Limb (tissue), 2 donors: ENCODE data around the gene GRAMD2A.
A peak's percentile ranks its signal among the peaks of the same experiment; 100 is the strongest.

Source experiments
- DNase-seq, 2 donors: peaks; one replicate each; pipeline ENCODE4 v3.0.0-alpha.2; 2016; ENCODE audit errors: extremely low spot score in 2 of 2

The GRAMD2A gene

DNA sequence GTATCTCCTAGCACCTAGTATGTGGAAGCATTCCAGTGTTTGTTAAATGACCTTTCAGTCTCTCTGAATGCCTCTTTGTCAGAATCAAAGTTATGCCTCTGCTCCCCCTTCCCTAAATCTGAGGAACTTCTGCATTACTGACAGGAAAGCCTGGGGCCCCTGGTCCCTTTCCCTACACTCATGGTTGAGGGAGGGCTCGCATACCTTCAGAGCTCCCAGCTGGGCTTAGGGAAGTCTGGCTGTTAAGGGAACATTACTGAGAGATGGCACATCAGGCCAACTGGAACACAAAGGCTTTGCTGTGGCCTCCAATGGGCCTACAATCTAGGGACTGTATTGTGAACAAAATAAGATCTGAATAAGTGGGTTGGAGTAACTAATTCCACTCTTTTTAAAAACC lies 23.1 kb upstream of the GRAMD2A start:
- DNase-seq: no peak

DNA sequence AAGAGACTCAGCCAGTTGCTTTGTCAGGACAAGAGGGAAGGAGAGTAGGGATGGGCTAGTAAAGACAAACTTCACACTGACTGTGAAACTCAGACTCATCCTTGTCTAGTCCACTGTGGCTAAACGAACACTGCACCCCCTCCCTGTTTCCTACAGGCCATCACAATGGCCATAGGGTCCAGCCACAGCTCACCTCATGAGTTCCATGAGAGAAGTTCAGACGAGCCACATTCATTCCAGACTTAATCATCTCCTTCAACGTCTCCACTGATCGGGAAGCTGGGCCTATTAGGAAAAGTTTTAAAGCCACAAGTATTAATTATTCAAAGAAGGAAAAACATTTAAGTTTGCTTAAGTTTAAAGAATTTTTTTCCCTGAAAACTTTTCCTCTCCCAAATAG lies 19.6 kb upstream of the GRAMD2A start:
- no peak for DNase-seq

DNA sequence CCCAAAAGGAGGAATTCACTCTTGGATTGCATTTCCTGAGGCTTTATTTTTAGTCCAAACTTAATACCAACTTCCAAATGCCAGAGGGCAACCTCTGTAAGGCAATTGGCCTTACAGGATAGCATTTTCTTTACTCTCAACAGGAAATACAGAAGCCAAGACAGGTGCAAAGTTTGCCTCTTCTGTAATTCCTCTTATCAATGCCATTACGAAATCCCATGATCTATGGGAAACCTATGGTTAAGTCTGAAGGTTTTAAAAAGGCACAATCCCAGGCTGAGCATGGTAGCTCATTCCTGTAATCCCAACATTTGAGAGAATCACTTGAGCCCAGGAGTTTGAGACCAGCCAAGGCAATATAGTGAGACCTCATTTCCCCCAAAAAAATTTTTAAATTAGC lies 18.5 kb upstream of the GRAMD2A start:
- no peak for DNase-seq

DNA sequence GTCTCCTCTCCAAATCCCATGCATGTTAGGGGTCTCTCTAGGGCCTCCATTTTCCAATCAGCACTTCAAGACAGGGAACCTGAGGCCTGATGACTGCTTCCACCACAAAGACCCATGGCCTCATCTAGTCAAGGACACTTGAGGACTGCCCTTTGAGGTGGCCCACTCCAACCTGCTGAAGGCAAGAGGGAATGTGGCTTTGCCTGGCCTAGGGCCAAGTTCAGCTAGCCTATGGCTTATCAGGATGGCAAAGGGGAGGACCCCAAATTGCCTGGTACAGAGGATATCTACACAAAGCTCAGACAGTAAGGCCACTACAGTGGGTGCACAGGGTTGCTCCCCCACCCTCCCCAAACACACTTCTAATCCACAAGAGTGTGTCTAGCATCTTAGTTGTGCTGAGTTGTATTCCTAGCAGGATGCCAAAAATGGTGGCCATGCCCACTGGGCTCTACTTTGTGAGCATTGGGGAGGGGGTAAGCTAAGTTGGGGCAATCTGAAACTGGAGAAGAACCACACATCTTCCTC lies 10.0 kb upstream of the GRAMD2A start:
- no peak for DNase-seq

DNA sequence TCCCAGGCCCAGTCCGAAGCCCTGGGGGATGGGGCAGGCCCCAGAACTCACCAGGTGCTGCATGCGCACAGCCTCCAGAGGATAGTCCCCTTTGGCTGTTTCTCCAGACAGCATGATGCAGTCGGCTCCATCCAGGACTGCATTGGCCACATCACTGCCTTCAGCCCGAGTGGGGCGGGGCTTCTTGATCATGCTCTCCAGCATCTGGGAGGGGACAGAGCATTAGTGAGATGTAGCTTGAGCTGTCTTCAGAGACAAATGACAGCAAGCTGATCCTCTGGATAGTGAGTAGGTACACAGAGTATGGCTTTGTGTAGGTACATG lies 9.1 kb upstream of the GRAMD2A start:
- no peak for DNase-seq

DNA sequence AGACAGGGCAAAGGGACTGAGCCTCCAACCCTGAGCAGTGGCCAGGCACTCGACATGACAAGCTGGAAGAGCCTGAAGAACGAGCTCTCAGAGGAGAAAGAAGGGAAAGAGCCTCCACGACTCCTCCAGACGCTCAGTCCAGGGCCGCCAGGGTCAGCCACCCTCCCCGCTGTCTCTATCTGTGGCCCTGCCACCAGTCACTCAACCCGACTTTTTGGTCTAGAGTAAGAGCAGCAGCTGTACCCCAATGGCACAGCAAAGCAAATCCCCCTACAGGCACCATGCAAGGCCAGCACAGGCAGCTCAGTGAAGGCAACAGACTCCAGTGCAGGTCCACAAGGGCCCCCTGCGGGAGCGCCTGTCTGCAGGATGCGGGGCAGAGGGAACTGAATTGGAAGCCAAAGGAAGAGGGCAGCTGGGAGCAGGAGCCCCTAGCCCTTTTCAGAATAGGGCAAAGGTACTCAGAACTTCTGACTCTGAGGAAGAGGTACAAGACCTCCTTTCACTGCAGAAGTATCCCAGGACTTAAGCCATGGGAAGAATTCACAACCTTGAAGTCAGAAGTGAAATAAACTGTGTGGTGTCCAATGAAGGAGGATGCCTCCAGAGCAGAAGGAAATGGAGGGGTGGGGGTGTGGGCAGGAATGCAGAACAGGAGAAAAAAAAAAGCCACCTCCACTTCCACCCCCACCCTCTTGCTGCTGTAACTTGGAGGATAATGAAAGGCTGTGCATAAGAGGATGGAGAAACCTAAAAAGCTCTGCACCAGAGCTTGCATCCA lies 8.5 kb upstream of the GRAMD2A start:
- no peak for DNase-seq

DNA sequence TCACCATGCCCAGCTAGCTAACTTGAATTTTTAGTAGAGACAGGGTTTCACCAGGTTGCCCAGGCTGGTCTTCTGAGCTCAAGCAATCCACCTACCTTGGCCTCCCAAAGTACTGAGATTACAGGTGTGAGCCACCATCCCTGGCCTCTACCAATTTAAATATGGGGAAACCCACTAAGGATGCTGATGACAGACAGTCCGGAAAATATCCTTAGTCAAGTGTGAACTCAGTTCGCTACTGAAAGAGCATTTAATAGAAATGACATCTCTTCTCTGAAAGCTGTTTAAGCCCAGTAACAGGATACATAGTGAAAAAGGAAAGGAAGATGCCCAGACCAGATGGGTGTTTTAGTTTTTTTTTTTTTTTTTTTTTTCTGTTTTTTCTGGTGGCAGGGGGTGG lies 7.7 kb upstream of the GRAMD2A start:
- no peak for DNase-seq

DNA sequence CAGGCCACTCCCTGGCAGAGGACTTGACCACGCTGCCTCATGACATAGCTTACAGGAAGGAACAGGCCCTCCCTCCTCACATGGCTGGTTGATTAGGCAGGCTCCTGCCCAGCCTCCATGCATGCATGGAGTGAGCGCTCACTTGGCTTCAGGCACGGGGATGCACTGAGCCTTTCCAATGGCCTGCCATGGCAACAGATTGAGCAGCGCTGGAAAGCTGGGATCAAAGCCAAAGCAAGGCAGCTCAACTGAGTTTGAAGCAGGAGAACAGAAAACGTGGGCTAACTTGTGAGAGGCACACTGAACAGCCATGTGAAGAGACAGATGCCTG lies 5.9 kb upstream of the GRAMD2A start:
- peak in 1 of 2 donors; percentile 46 for DNase-seq

DNA sequence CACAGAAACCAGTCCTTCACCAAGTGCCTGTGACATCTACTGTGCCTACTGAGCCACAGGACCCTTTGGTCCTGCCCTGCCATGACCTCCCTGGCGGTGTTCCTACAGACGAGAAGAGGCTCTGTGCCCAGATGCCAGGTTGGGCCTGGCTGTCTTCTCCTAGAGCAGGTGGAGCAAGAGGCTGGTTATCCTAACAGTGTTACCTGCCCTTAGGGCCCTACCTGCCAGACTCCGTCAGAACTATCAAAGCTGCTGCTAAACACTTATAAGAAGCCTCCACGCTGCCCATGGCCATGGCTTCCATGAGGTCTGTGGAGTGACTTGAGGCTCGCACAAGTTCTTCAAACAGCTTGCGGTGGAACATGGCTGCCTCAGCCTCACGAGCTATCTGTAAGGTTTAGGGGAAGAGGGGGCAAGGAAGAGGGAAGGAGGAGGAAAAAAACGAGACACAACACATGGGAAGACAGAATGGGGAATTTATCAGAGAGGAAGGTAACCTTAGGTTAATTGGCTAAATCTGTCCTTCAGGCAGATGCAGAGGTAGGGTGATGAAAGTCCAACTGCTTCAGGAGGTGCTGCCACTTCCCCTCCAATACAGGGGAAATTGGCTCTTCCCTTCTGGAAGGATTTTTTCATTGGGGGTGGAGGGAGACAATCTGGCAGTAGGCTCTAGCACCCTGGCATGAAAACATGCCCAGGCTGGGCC lies 5.4 kb upstream of the GRAMD2A start:
- DNase-seq: no peak

DNA sequence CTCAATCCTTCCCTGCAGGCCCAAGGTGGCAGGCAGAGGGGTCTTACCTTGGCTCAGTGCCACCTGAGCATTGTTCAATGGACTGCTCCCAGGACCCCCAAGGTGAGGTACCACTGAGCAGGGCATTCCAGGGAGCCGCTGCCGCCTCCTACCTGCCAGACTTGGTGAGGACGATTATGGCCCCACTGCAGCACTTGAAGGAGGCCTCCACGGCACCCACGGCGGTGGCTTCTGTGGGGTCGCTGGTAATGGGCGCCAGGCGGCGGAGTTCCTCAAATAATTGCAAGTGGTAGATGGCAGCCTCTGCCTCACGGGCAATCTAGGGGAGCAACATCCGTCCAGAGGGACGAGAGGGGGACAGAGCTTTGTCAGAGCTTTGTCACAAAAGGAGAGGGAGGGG lies 4.7 kb upstream of the GRAMD2A start:
- no peak for DNase-seq

DNA sequence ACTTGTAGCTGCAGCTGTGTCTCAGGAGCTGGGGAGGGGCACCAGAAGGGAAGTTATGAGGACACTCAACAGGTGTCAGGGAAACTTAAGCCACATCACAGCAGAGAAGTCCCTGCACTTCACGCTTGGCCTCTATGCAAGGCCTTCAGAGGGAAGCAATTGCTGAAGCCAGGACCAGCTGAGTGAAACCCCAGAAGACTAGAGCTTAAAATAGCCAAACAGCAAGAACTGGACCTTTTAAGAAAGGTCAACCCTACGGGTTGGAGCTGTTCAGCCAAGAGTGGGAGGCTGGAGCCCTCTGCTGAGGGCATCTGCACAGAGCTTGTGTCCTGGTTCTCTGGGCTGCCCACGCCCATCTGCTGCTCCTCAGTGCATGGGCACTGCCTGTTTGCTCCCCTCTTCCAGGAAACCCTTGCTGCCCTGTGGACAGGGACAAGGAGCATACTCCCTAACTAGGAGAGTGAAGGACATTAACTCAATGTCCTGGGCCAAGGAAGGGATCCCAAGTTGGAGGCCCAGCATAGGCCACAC lies 3.9 kb upstream of the GRAMD2A start:
- DNase-seq: peak in 1 of 2 donors; percentile 19

DNA sequence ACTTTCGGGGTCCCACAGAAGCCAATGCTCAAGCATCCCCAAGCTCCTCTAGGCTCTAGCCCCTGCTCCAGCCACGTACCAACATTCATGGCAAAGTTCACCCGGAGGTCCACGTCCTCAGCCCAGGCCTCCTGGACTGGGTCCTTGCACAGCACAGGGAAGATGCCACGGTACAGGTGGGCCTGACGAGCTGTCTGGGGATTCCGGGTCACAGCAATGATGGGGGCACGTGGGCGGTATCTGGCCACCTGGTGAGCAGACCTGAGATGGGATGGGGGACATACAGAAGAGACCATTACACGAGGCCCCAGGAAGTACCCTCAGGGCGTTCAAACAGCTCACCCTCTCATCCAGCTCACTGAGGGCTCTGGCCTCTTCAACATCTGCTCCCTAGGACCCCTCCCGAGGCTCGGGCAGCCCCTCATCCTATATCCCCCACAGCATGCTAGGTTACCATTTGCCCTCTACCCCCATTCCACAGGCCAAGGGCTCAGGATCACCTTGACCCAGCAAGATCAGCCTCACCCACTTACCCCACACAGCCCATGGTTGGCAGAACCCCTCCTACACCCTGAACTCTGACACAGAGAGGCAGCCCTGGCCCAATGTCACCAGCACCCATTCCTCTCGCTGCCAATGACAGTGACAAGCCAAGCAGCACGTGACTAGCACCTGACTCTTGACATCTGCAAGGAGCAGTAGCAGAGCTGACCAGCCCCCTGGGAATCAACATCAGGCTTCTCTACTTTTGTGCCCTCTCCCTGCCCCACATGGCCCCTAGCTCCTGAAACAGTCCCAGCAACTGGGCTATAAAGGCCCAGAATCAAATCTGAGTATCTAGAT lies 3.0 kb upstream of the GRAMD2A start:
- no peak for DNase-seq

DNA sequence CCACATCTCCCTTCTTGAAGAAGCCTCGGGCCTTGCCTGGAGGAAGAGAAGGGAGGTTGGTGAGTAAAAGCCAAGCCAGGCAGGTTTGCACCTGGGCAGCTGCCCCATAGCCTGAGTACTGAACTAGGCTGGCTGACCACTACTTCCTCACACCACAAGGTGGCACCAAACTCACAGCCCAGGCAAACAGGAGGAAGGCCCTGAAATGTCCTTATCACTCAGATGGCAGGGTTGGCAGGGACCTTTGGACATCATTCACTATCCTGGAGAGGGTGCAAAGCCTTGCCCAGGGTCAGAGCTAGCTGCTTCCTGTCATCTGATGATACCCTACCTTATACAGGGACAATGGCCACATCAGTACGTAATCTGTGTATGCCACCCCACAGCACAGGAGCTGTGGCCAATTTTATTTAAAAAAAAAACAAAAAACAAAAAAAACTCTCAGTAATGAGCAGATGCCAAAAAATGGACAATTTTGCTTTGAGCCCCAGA lies 2.2 kb upstream of the GRAMD2A start:
- DNase-seq: peak; percentile 72 to 81

DNA sequence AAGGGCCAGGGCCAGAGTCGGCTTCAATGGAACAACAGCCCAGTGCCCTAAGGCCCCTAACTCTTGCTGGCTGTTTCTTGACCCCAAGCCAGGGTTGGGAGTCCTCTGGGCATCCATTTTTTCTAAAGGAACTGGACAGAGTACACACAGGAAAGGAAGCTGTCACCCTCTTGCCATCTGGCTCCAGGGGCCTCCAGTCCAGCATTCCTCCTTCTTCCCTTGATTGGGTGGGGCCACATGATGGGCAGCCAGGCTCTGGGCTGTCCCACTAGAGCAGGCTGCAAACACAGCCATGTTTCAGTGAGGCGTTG lies 1.6 kb upstream of the GRAMD2A start:
- DNase-seq: no peak

DNA sequence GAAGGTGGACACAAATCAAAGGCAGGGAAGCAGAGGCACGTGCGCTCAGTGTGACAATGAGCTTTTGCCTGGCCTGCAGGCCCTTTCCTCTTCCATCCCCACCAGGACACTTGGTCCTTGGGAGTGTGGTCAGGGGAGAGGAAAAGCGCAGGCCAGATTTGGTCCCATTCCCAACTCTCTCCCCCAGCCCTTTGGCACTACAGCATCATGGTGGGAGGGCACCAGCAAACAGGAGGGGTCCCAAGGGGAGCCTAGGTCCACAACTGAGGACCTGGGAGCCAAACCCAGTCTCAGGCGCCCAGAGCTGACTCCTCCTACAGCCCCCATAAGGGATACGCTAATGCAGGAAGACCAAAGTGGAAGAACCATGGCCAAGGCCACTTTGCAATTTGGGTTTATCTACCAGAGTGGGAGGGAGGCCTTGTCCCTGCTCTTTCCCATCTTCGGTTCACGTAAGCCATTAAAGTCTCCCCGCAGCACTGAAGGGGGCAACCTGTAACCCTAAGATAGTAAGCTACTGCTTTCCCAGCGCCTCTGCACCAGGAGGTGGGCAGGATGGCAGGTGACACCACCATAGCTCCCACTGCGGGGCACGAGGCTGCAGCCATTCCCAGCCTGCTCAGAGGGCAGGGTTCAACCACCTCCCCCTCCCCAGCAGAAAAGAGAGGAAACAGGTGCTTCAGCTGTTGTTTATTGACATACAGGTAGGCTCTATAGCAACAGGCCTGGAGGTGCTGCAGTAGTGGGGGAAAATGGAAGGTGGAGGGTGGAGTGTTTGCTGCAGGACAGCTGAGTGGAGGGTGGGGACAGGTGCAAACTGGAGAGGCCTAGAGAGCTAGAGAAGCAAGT lies 993 bp upstream of the GRAMD2A start:
- DNase-seq: no peak

DNA sequence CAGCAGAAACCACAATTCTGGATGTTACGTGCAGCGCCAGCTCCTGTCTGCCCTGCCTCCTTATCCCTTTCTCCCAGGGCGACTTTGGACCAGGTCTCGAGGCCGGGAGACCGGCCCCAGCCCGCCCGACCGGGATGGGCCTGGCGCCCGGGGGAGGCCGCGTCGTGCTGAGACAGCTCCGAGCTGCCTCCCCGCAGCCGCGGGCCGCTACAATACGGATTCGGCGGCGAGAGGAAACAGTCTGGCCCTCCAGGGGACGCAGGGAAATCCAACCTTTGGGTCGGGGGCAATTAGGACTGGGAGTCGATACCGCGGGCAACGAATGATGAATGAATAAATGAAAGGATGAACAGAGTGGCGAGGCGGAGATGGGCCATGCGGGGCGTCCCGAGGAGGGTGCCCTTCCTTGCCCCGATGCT lies 537 bp downstream of the GRAMD2A start:
- DNase-seq: no peak

DNA sequence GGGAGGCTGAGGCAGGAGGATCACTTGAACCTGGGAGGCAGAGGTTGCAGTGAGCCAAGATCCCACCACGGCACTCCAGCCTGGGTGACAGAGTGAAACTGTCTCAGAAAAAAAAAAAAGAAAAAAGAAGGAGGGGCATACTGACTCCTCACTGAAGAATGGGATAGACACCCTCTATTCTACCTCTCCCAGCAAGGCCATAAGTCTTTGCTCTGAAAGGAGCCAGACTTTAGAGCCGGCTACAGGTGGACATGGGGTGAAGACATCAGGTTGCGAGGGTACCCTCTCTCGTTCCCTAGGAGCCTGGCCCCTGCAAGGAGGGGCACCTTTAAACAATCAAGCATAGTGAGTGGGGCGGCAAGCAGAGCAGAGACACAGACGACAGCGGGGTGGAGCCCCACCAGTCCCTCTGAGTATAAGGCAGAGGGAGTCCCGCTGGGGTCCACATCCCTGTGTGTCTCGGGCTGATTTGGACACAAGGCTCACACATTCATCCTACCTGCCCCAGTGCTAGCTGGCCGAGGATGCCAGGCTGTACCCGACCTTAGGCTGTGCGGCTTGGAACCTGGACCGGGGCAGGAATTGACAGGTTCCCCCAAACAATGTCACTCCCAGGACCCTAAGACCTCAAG lies 1.1 kb downstream of the GRAMD2A start:
- DNase-seq: no peak

DNA sequence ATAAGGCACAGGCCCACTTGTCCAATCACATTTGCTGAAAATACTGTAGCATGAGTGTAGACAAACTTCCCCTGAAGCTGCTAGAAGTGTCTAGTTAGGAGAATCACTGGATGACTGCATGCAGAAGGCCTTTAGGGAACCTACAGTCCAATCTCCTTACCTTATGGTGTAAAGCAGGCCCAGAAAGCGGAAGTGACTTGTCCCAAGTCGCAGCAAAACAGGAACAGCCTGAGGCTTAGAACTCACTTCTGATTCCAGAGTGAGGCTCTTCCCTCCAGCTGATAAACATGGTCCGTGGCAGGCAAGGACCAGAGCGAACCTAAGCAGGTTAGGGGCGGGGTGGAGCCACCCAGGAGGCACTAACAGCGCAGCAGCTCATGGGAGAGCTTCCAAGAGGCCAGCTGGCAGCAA lies 2.5 kb downstream of the GRAMD2A start:
- DNase-seq: no peak

DNA sequence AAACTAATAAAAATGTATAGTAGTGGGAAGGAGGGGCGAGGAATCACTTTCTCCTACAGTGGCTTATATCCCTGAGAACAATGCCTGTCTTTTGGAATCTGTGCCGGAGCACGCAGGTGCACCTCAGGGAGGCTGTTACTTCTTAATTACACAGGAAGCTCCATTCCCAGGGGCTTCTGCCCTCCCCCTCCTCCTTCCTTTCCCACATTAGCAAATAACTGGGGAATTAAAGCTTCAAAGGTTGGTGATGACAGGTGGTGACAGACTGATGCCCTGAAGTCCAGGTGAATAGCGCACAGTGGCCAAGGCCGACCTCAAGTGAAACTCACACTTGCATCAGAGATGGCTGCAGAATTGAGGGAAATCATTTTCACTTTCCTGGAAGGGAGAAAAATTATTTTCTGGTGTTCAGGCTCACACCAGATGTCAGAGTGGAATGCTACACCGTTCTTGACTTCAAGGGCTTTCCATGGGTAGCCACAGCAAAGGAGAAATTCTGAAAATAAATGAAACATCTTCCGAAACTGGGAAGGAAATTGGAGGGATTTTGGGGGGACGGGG lies 3.7 kb downstream of the GRAMD2A start:
- no peak for DNase-seq

DNA sequence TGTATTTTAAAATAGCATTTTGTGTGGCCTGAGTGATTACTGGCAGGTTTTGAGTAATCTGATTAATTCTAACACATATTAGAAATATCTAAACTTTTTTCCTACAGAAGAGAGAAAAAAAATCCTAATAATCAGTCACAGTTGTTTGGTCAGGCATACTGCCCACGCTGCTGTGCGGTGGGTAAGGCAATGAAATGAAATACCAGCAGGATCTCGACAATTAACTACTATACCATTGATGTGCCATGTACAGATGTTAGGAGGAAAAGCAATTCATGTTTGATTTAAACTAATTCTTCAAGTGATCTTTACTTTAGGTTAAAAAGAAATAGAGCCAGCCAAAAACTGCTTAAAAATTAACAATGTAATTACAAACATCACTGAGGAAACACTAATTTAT lies 5.2 kb downstream of the GRAMD2A start:
- no peak for DNase-seq
